ENCODE measurements around the gene ASPDH.

DNA sequence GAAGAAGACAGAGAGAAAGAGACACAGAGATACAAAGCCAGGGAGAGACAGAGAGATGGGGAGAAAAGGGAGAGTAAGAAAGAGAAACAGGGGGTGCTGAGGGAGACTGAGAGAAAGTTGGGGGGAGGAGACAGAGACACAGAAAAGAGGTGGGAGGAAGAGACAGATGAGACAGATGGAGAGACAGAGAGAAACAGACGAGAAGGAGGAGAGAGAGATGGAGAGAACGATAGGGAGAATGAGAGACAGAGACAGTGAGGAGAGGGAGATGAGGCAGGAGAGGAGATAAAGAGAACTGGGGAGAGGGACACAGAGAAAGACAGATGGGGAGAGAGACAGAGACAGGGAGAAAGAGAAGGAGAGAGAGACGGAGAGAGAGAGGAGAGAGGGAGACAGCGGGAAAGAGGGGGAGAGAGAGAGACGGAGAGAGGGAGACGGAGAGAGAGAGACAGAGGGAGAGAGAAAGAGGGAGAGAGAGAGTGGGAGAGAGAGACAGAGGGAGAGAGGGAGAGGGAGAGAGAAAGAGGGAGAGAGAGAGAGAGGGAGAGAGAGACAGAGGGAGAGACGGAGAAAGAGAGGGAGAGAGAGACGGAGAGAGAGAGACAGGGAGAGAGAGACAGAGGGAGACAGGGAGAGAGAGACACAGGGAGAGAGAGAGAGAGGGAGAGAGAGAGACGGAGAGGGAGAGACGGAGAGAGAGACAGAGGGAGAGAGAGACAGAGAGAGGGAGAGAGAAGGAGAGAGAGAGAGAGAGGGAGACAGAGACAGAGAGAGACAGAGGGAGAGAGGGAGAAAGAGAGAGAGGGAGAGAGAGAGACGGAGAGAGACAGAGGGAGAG lies 15.3 kb downstream of the ASPDH start:
- TF ChIP-seq, protein P1, sequence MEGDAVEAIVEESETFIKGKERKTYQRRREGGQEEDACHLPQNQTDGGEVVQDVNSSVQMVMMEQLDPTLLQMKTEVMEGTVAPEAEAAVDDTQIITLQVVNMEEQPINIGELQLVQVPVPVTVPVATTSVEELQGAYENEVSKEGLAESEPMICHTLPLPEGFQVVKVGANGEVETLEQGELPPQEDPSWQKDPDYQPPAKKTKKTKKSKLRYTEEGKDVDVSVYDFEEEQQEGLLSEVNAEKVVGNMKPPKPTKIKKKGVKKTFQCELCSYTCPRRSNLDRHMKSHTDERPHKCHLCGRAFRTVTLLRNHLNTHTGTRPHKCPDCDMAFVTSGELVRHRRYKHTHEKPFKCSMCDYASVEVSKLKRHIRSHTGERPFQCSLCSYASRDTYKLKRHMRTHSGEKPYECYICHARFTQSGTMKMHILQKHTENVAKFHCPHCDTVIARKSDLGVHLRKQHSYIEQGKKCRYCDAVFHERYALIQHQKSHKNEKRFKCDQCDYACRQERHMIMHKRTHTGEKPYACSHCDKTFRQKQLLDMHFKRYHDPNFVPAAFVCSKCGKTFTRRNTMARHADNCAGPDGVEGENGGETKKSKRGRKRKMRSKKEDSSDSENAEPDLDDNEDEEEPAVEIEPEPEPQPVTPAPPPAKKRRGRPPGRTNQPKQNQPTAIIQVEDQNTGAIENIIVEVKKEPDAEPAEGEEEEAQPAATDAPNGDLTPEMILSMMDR (IDR thresholded peaks at IDR 0.05): no peak
- TF ChIP-seq POLR2AphosphoS5 (IDR thresholded peaks at IDR 0.05): no peak

Data from transverse colon (tissue), 4 donors.